ENCODE results near the gene RCCD1.

Gene RCCD1

GRCh38 chr15:90953947-90954711, 555 bp upstream of the RCCD1 start:
- Histone ChIP-seq H3K27ac (ENCODE audit: extremely low read depth, low read depth, low read length) (no peak overlapping the region), H3K36me3 (ENCODE audit: control insufficient read depth in 2 of 2, insufficient read depth in 1 of 2, low read length in 2 of 2) (peaks cover 34 to 65% of the 10 kb centered on the region in 2 experiments), H3K4me3 (ENCODE audit: low read depth, low read length) (no peak overlapping the region; the same call in 1 of the 2 replicates), H3K4me1 (ENCODE audit: control insufficient read depth, insufficient read depth, low read length) (no peaks in the 10 kb centered on the region; the same call in 1 of the 2 replicates), H3K9me3 (ENCODE audit: control insufficient read depth, insufficient read depth, low read depth, low read length) (no peaks in the 10 kb centered on the region)
- ChIA-PET POLR2A (interaction anchor here (0.6 to 7.8 kb wide), 16 partner anchors 8 to 1950 kb away, joined by 3 to 179 read pairs (median 7); partner anchors contain the start of genes CIB1, GDPGP1, HDDC3 and MAN2A2), CTCF (interaction anchor here (0.6 to 11.9 kb wide), 11 partner anchors 9 to 957 kb away, joined by 3 to 163 read pairs (median 7); partner anchors contain the start of genes HDDC3, MAN2A2, UNC45A and VPS33B)
- TF ChIP-seq EGR2 (tag by site-specific recombination; IDR thresholded peaks at IDR 0.05; ENCODE audit: low read depth) (peak; percentile 91), ZNF391 (tag by site-specific recombination; IDR thresholded peaks at IDR 0.05; ENCODE audit: borderline replicate concordance, low read depth) (no peak), MZF1 (tag by site-specific recombination; IDR thresholded peaks at IDR 0.05; ENCODE audit: borderline replicate concordance) (no peak), ZNF121 (tag by site-specific recombination; IDR thresholded peaks at IDR 0.05) (0 out of 2 replicates have a peak, but pooled peaks have one; percentile 22), ZNF157 (tag by site-specific recombination; IDR thresholded peaks at IDR 0.05) (no peak), ZSCAN5A (tag by site-specific recombination; IDR thresholded peaks at IDR 0.05) (no peak), GLI4 (tag by site-specific recombination; IDR thresholded peaks at IDR 0.05) (no peak), ZNF530 (tag by site-specific recombination; IDR thresholded peaks at IDR 0.05; ENCODE audit: low read depth) (no peak), HIC1 (tag by site-specific recombination; IDR thresholded peaks at IDR 0.05) (0 out of 2 replicates have a peak, but pooled peaks have one; percentile 49), ZNF266 (tag by site-specific recombination; IDR thresholded peaks at IDR 0.05; ENCODE audit: low read depth) (no peak), YY1 (tag by site-specific recombination; IDR thresholded peaks at IDR 0.05) (no peak), ZNF580 (tag by site-specific recombination; IDR thresholded peaks at IDR 0.05) (no peak), ZNF362 (tag by site-specific recombination; IDR thresholded peaks at IDR 0.05) (peak; percentile 60; the same call in 1 of the 2 replicates), ZSCAN4 (tag by site-specific recombination; IDR thresholded peaks at IDR 0.05) (no peak), ZFP3 (tag by site-specific recombination; IDR thresholded peaks at IDR 0.05; ENCODE audit: low read depth) (no peak), ZNF133 (tag by site-specific recombination; IDR thresholded peaks at IDR 0.05) (no peak), ZNF558 (tag by site-specific recombination; IDR thresholded peaks at IDR 0.05) (no peak), ZSCAN30 (tag by site-specific recombination; IDR thresholded peaks at IDR 0.05) (no peak), ZFHX2 (tag by site-specific recombination; conservative IDR thresholded peaks at IDR 0.05) (peak; percentile 94), GLIS2 (tag by site-specific recombination; IDR thresholded peaks at IDR 0.05) (no peak), ZNF292 (tag by site-specific recombination; IDR thresholded peaks at IDR 0.05; ENCODE audit: borderline replicate concordance, low read depth) (no peak), ZNF830 (tag by site-specific recombination; IDR thresholded peaks at IDR 0.05; ENCODE audit: low read depth) (no peak)

Measured in HEK293 (cell line).